Activated CD4-positive, alpha-beta T cell treated with anti-CD3 and anti-CD28 coated beads, Interleukin-2, amount 50 U/mL, for 24 hours (primary cell): ENCODE results near the gene TMOD2.
A peak's percentile ranks its signal among the peaks of the same experiment; 100 is the strongest.

Source experiments
- DNase-seq, 2 donors: peaks; one replicate each; pipeline ENCODE4 v3.0.0-alpha.2; 2020; ENCODE audit warnings: low read depth in 1 of 2, low spot score in 1 of 2

TMOD2 gene

GRCh38 chr15:51812598-51812997, 61.2 kb downstream of the TMOD2 start:
- no peak for DNase-seq

DNA sequence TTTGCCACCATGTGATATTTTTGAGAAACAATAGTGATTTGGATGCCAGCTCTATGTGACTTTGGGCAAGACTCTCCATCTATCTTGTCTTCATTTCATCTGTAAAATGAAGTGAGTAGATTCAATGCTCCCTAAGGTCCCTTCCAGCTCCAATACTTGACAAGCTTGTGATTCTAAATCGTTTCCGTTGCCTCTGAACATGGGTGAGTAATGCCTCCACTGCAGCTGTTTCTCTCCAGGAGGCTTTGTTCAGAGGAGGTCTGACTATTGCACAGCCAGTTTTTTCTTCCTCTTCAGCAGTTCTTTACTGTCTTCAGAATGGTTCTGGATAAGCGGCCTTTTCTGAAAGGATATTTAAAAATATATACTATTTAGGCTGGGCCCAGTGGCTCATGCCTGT, 63.2 kb downstream of the TMOD2 start:
- DNase-seq = no peak

- DNase-seq = no peak
Observed at GRCh38 chr15:51816611-51817010, 65.2 kb downstream of the TMOD2 start.

DNA sequence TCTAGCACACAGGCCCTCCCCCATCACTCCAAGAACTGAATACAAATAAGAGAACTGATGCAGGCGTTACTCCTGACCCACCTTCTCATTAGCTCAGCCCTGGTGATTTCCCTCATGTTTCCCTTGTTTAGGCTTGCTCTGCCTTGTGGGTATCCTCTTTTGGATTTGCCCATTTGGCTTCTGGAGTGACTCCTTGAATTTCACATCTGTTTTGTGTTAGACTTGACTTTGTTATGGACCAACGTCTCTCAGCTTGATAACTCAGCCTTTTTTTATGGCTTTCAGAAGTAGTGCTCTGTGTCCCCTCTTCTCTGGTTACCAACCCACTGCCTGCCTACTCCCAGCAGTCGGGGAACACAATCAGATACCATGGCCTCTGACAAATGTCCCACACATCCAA, 66.8 kb downstream of the TMOD2 start:
- no peak for DNase-seq

DNA sequence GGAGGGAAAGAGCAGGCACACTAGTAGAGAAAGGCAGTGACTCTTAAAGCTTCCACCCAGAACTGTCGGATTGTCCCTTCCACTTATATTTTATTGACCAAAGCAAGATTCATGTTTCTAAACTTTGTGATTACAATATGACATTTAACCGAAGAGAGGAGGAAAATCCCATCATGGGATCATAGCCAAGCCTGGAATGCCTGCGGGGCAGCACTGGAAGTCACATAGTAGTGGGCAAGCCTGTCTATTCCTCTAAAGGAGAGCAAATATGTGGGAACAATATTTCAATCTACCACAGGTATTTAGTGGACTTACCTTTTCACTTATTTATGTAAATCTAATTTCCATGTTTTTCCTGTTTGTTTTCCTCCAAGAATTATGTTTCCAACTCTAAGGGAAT, 74.3 kb downstream of the TMOD2 start:
- no peak for DNase-seq

DNA sequence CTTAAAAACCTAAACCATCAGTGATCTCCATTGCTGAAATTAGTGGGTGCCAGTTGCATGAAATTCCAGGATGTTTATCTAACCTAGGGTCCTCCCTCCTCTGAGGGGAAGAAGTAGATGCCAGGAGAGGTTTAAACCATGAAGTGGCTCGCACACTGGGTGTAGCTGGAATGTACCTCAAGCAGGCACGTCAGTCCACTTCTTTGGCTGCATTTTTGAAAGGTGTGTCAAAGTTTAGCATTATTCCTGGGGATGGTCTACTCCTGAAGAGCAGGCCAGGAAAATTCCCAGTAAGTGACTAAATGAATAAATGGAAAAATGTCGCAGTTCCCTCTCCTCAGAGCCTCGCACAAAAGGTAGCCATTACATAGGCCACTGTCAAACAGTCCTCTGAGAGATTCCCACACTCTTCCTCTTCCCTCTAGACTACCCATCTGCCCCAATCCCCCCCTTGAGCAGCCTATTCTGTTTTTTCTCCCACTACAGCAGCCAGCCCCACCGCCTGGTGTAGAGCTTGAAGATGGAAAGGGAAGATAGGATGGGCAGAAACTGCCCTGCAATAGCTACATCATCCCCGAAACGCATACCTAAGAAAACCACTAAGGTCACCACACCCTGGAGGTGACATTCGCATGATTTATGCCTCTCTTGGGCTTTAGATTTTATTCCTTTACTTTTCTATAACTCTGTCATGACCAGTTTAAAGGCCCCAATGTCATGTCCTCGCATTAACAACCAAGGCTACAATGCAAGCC, 77.4 kb downstream of the TMOD2 start:
- no peak for DNase-seq

DNA sequence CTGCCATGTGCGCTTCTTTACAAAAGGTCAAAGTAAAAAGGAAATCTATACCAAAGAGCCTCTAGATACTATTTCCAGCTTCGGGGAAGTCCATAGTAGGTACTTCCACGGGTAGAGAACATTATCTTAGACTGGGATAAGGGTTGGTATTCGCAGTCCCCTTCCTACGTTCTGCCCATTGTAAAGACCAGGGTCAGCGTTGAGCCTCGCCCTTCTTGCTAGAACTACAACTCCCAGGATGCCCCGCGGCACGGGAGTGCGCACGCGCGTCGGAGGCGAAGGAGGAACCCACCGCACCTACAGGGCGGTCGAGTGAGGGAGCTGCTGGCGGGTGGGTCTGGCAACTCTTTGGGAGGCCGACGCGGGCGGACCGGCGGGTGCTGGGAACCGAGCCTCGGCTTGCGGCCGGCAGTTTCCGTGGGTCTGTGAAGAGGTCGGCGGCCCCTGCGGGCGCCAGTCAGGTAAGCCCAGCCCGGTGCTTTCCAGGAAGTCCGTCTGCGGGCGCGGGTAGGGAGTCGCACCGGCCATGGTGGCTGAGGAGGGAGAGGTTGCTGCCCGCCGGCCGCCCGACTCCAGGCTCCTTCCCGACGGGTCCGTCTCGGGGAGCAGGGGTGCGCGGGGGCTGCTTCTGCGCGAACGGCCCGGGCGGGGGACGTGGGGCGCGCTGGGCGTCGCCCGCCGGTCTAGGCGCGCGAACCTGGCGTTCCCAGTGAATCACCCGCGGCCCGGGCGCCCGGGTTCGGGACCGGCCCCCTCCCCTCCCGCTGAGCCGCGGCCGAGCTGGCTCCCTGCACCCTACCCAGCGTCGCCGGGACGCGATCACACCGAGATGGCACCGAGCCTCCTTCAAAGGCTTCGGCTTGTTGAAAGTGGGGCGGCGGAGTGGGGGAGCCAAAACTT, 78.2 kb downstream of the TMOD2 start, which contains the start of gene TMOD3:
TMOD3 (plus strand) TSS at position 278 of the 900 bp plus-strand sequence. CDS start 33,232 bp downstream, outside the sequence.
- DNase-seq = peak; percentile 84 to 85

DNA sequence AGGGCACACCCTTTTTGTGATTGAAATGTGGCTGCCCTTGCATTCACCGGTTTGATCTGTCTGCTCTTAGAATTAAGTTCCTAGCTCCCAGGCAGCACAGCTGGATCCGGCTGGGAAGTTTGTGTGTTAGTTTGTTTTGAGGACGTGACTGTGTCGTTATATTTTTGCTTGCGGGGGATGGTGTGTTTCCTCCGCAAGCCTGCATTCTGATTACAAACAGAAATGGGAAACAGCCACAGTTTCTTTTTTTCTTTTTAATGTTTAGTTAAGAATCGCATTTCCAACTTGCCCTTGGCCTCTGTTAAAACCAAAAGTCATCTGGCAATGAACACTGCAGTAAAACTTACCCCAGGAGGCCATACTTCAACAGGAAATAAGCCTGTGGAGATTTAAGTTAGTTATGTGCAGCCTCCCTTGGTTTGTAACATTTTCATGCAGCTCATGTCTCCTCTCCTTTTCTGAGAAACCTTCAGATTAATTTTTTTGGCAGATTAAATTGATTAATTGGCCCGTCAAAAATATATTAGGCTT, 78.9 kb downstream of the TMOD2 start:
- no peak for DNase-seq

GRCh38 chr15:51833772-51834171, 82.4 kb downstream of the TMOD2 start:
- no peak for DNase-seq

GRCh38 chr15:51837792-51838251, 86.4 kb downstream of the TMOD2 start:
- no peak for DNase-seq

DNA sequence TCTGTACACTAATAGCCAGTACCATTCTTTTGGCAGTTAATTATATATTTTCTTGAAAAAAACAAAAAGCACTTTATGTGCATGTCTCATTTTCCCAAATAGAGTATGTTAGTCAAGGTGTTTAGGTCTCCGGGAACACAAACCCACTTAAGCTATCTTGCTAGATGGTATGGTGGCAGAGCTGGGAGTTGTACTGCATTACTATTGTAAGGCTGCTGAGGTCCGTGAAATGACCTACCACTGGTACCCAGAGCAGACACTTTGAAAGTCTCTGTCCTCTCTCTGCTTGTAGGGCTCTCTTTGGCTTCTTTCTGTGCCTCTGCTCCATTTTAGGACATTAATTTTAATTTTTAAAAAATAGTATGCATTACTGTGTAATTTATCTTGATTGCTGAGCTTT, 86.9 kb downstream of the TMOD2 start:
- no peak for DNase-seq

- no peak for DNase-seq
Observed at GRCh38 chr15:51840692-51841091, 89.3 kb downstream of the TMOD2 start.

GRCh38 chr15:51841406-51842040, 90.1 kb downstream of the TMOD2 start:
- no peak for DNase-seq

- DNase-seq = no peak
Observed at GRCh38 chr15:51842265-51842664, 90.9 kb downstream of the TMOD2 start.

GRCh38 chr15:51842852-51843737, 91.7 kb downstream of the TMOD2 start:
- DNase-seq = no peak

DNA sequence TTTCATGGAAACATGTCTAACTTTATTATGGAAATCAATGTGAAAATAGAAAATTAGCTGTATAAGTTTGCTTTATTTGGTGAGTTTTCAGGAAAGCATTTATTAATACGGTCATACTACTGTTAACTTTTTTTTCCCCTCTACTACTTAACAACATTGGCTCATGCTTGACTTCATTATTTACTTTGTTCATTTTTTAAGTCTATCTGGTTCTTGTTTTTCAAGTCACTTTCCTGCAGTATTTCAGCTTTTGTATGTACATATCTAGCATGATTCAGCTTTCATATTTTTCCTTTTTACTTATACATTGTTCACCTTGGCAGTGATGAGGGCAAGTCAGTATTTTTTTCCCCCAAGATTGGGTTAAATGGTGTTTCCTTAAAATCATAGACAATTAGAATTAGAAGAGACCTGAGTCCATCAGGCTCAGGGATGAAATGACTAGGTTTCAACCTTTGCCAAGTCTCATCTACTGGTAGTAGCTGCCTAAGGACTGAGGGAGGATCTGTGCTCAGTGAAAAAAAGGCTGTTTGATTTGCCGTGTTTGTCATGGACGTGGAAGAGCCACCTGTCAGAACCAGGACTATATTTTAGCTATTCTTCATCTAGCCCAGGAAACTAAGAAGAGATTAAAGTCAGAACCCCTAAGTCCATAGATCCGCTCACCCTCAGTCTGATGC, 93.5 kb downstream of the TMOD2 start:
- no peak for DNase-seq

DNA sequence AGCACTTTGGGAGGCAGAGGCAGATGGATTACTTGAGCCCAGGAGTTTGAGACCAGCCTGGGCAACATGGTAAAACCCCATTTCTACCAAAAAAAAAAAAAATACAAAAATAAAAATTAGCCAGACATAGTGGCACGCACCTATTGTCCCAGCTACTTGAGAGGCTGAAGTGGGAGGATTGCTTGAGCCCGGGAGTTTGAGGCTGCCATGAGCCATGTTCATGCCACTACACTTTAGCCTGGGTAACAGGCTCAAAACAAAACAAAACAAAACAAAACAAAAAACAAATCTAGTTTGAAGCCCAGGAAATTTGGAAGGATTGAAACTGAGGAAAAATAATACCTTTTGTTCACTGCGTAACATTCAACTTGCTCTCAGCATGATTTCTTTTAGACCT, 94.7 kb downstream of the TMOD2 start:
- DNase-seq = no peak

DNA sequence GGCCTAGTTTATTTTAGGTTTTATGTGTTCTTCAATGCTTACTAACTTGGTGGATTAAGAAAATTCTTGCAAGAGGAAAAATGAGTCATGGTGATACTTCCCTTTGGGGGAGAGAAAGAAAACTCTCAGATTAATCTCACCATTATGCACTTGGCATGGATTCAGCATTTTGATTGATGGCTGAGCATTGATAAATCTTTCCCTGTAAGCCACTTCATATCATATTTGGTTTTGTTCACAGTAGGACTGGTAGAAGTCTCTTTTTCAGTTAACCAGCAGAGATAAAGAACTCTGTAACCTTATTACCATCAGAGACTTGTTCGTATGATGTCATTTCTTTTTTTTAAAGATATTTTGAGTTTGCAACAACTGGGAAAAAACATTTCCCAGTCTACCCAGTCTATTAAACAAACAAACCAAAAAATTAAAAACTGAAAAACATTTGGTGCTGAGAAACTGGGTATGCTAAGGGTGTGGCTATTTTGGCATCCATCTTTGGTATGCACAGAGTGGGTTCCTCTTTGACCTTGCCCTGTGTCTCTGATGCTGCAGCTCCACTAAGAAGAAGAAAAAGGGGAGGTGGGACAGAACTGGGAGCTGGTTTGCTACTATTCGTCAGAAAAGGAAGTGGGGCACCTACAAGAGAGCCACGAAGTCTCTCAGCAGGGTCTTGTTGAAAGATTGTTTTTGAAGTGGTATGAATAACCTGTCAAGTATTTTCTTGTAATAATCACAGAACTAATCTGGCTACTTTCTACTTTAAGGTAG, 95.2 kb downstream of the TMOD2 start:
- no peak for DNase-seq

DNA sequence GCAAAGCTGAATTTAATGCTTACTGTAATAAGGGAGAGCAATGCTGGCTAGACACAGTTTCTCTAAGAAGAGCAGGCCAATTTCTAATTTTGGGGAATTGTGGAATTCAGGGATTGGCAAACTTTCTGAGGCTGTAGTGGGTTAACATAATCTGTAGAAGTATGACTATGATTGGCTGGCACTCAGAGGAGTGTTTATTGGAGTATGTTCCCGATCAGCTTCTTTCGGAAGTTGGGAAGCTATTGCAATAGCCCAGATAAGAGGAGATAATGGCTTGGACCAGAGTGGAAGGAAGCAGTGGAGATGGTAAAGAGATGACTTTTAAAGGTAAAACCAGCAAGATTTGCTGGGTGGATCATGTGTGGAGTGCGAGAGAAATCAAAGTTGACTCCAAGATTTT, 97.4 kb downstream of the TMOD2 start:
- no peak for DNase-seq
